8988T (cell line): ENCODE results near the gene NANOS1.

Experiments used
- DNase-seq: peaks from one replicate; pipeline ENCODE4 v3.0.0; 2011

Gene NANOS1

GRCh38 chr10:119061926-119062325 lies 32.4 kb downstream of the NANOS1 start:
- DNase-seq, result no peak

- no peak for DNase-seq
Measured at GRCh38 chr10:119070395-119071165, 41.1 kb downstream of the NANOS1 start.

- DNase-seq, result no peak
Measured at GRCh38 chr10:119073584-119073983, 44.1 kb downstream of the NANOS1 start.

GRCh38 chr10:119078422-119079179 lies 49.1 kb downstream of the NANOS1 start:
- no peak for DNase-seq

GRCh38 chr10:119079599-119080520 lies 50.3 kb downstream of the NANOS1 start:
- DNase-seq, result peak; percentile 48

- peak; percentile 73 for DNase-seq
Measured at GRCh38 chr10:119080521-119081259, 51.2 kb downstream of the NANOS1 start, which contains the start of gene EIF3A. Gene EIF3A (minus strand): TSS chr10:119080817. CDS start chr10:119080676, 141 bp downstream.
